HG03439 (cell line): ENCODE measurements around the gene DNASE2.

ENCODE experiments used
- ATAC-seq: cut with Tn5 transposase; IDR thresholded peaks from one replicate; pipeline ENCODE4 v1.9.1; 2021; ENCODE audit warnings: mild to moderate bottlenecking, moderate library complexity; ENCODE audit not compliant: unreplicated experiment

Gene DNASE2

GRCh38 chr19:12836529-12836863 is 44.8 kb downstream of the DNASE2 start:
- ATAC-seq, result no peak

- ATAC-seq, result no peak
Measured at GRCh38 chr19:12834976-12835757, 46.1 kb downstream of the DNASE2 start.

GRCh38 chr19:12834566-12834943 is 46.7 kb downstream of the DNASE2 start, which contains the start of gene RTBDN:
TSS of gene RTBDN (minus strand) at chr19:12834579. CDS start at chr19:12829979, 4,600 bp downstream.
- ATAC-seq, result no peak

GRCh38 chr19:12833738-12834565 is 47.3 kb downstream of the DNASE2 start:
- no peak for ATAC-seq

GRCh38 chr19:12833418-12833737 is 47.9 kb downstream of the DNASE2 start:
- ATAC-seq, result no peak

- no peak for ATAC-seq
Measured at GRCh38 chr19:12828494-12828893, 52.8 kb downstream of the DNASE2 start.

GRCh38 chr19:12825254-12826131 is 55.8 kb downstream of the DNASE2 start:
- ATAC-seq, result no peak
